HCT116 (cell line): ENCODE results near the gene TPD52L2. TPM values are rescaled to one million over a fixed set of nuclear protein-coding genes. Genes with fewer than 3 reads are reported as not detected.

Experiments used
- ATAC-seq: fragments of 200-7000 bp; cut with Tn5 transposase; 2 replicates; pipeline ENCODE4 v1.9.1; 2020; ENCODE audit warnings: mild to moderate bottlenecking, moderate library complexity
- BruUV-seq: library from RNA; stranded (reverse); fragments of 400-500 nt; replicated peaks from 2 replicates; lab custom pipeline; 2021; lab: Mats Ljungman, UMichigan
- CTCF ChIA-PET: fragments of 300-600 bp; sonication (Branson Sonifier 250); formaldehyde crosslinking; loops from one replicate; lab custom pipeline; 2021; ENCODE audit warnings: antibody characterized with exemption; lab: Charles Lee
- POLR2A ChIA-PET: fragments of 300-600, 350-600 bp; sonication (Branson Sonifier 250); formaldehyde crosslinking; loops from one replicate; lab custom pipeline; 2021; ENCODE audit warnings: antibody characterized with exemption; lab: Charles Lee
- RAD21 ChIA-PET, 2 experiments: fragments of 300-600 bp; sonication (Branson Sonifier 250); formaldehyde crosslinking; loops; one replicate each; lab custom pipeline; 2023; ENCODE audit warnings: low total read pairs in 2 of 2; ENCODE audit not compliant: uncharacterized antibody in 2 of 2, unreplicated experiment in 2 of 2, low non-redundant PET in 1 of 2; lab: Charles Lee
- DNase-seq: peaks from one replicate; pipeline ENCODE4 v3.0.0-alpha.2; 2010; ENCODE audit warnings: low read depth, low spot score
- H2AFZ ChIP-seq: fragments of 200-600 bp; shearing (Covaris generic), sonication (generic); 2 replicates; pipeline ENCODE4 v1.6.1; 2017; ENCODE audit warnings: low read depth, mixed run types, mixed read lengths, antibody characterized with exemption, low read length; ENCODE audit not compliant: poor library complexity, severe bottlenecking
- H3K27ac ChIP-seq: 2 replicates; pipeline ENCODE4 v1.5.1; 2012; ENCODE audit warnings: low read depth, low read length
- H3K27me3 ChIP-seq: fragments of 200-600 bp; sonication (generic); 2 replicates; pipeline ENCODE4 v1.6.1; 2016; ENCODE audit warnings: mixed run types, low read length, mixed read lengths; ENCODE audit not compliant: insufficient read depth
- H3K36me3 ChIP-seq, 2 experiments: fragments of 200-500 bp in 1 of 2; fragments of 200-600 bp in 1 of 2; sonication (Bioruptor generic) in 1 of 2; sonication (generic) in 1 of 2; 2 replicates each; pipeline versions ENCODE4 v1.5.1 to v1.6.1; 2014 to 2016; ENCODE audit warnings: low read length in 2 of 2, inconsistent platforms in 1 of 2, mixed read lengths in 1 of 2, mixed run types in 1 of 2; ENCODE audit not compliant: insufficient read depth in 2 of 2, control insufficient read depth in 1 of 2
- H3K4me1 ChIP-seq, 2 experiments: fragments of 200-600 bp in 1 of 2; sonication (generic) in 1 of 2; 2 replicates each; pipeline versions ENCODE4 v1.5.1 to v1.6.1; 2012 to 2017; ENCODE audit warnings: low read length in 2 of 2, inconsistent platforms in 1 of 2, mild to moderate bottlenecking in 1 of 2, mixed read lengths in 1 of 2, mixed run types in 1 of 2, moderate library complexity in 1 of 2; ENCODE audit not compliant: insufficient read depth in 2 of 2, control insufficient read depth in 1 of 2
- H3K4me2 ChIP-seq: fragments of 200-600 bp; sonication (generic); 2 replicates; pipeline ENCODE4 v1.6.1; 2017; ENCODE audit warnings: mixed run types, low read length, mixed read lengths
- H3K4me3 ChIP-seq, 2 experiments: fragments of 200-600 bp in 1 of 2; sonication (generic) in 1 of 2; replicated peaks in 1 of 2; 2 replicates each; pipeline ENCODE4 v1.5.1; 2011 to 2016; ENCODE audit warnings: low read length in 2 of 2, control low read depth in 1 of 2, low read depth in 1 of 2, mild to moderate bottlenecking in 1 of 2, mixed read lengths in 1 of 2, mixed run types in 1 of 2
- H3K79me2 ChIP-seq: fragments of 200-600 bp; sonication (generic); 2 replicates; pipeline ENCODE4 v1.6.1; 2017; ENCODE audit warnings: mild to moderate bottlenecking, mixed run types, low read length, moderate library complexity, mixed read lengths; ENCODE audit not compliant: insufficient read depth
- H3K9ac ChIP-seq: fragments of 200-600 bp; sonication (generic); 2 replicates; pipeline ENCODE4 v1.6.1; 2016; ENCODE audit warnings: low read length, mixed read lengths
- H3K9me2 ChIP-seq: fragments of 200-600 bp; sonication (generic), shearing (Covaris generic); 2 replicates; pipeline ENCODE4 v1.6.1; 2017; ENCODE audit warnings: mixed run types, mild to moderate bottlenecking, moderate library complexity; ENCODE audit not compliant: insufficient read depth
- H3K9me3 ChIP-seq, 2 experiments: fragments of 200-500 bp in 1 of 2; fragments of 200-600 bp in 1 of 2; sonication (Bioruptor generic) in 1 of 2; sonication (generic) in 1 of 2; 2 replicates each; pipeline ENCODE4 v1.6.1; 2014 to 2017; ENCODE audit warnings: low read length in 2 of 2, mixed read lengths in 2 of 2, inconsistent platforms in 1 of 2, low read depth in 1 of 2, mild to moderate bottlenecking in 1 of 2, mixed run types in 1 of 2, moderate library complexity in 1 of 2; ENCODE audit not compliant: control insufficient read depth in 1 of 2, insufficient read depth in 1 of 2
- H4K20me1 ChIP-seq: fragments of 200-600 bp; sonication (generic), shearing (Covaris generic); 2 replicates; pipeline ENCODE4 v1.6.1; 2017; ENCODE audit warnings: mixed run types, mild to moderate bottlenecking, moderate library complexity; ENCODE audit not compliant: insufficient read depth
- CBX3 ChIP-seq: IDR thresholded peaks from 2 replicates; pipeline ENCODE4 v1.6.1; 2012; ENCODE audit warnings: low read depth
- CEBPB ChIP-seq: IDR thresholded peaks from 2 replicates; pipeline ENCODE4 v1.6.1; 2012; ENCODE audit warnings: low read depth
- EGR1 ChIP-seq: IDR thresholded peaks from 2 replicates; pipeline ENCODE4 v1.6.1; 2012; ENCODE audit warnings: low read depth
- ELF1 ChIP-seq: IDR thresholded peaks from 2 replicates; pipeline ENCODE4 v1.6.1; 2012; ENCODE audit warnings: low read depth, borderline replicate concordance
- EZH2 ChIP-seq: fragments of 200-600 bp; sonication (generic); IDR thresholded peaks from 2 replicates; pipeline ENCODE4 v1.6.1; 2017; ENCODE audit warnings: antibody characterized with exemption, mixed run types
- EZH2phosphoT487 ChIP-seq: fragments of 200-600 bp; IDR thresholded peaks from 2 replicates; pipeline ENCODE4 v1.6.1; 2018; ENCODE audit warnings: antibody characterized with exemption, borderline replicate concordance
- FOSL1 ChIP-seq: IDR thresholded peaks from 2 replicates; pipeline ENCODE4 v1.6.1; 2012; ENCODE audit warnings: low read depth
- JUND ChIP-seq: IDR thresholded peaks from 2 replicates; pipeline ENCODE4 v1.6.1; 2012
- POLR2A ChIP-seq: IDR thresholded peaks from 2 replicates; pipeline ENCODE4 v1.7.0; 2011; ENCODE audit warnings: borderline replicate concordance; ENCODE audit not compliant: insufficient read depth, insufficient read length; ENCODE audit errors: extremely low read depth
- POLR2AphosphoS5 ChIP-seq: IDR thresholded peaks from 2 replicates; pipeline ENCODE4 v1.6.1; 2011; ENCODE audit warnings: mild to moderate bottlenecking, low read depth, low read length, moderate library complexity
- RAD21 ChIP-seq: IDR thresholded peaks from 2 replicates; pipeline ENCODE4 v1.6.1; 2012; ENCODE audit warnings: low read depth, mild to moderate bottlenecking
- SIN3A ChIP-seq: IDR thresholded peaks from 2 replicates; pipeline ENCODE4 v1.6.1; 2012; ENCODE audit warnings: low read depth
- SP1 ChIP-seq: IDR thresholded peaks from 2 replicates; pipeline ENCODE4 v1.6.1; 2012; ENCODE audit warnings: low read depth
- YY1 ChIP-seq: IDR thresholded peaks from 2 replicates; pipeline ENCODE4 v1.6.1; 2011; ENCODE audit warnings: low read length, low read depth, moderate library complexity, mild to moderate bottlenecking; ENCODE audit not compliant: insufficient replicate concordance; ENCODE audit errors: extremely low read depth
- ZFX ChIP-seq: fragments of 450-650 bp; IDR thresholded peaks from 2 replicates; pipeline ENCODE4 v1.6.1; 2017
- ZNF274 ChIP-seq: fragments of 200-500 bp; sonication (Bioruptor generic); IDR thresholded peaks from 2 replicates; pipeline ENCODE4 v1.6.1; 2014; ENCODE audit warnings: mild to moderate bottlenecking, low read depth, low read length, inconsistent platforms
- intact Hi-C: fragments of 100-400 bp; cut with micrococcal nuclease; formaldehyde crosslinking; loops from 2 replicates; pipeline ENCODE4 v1.10.0; 2022
- total RNA-seq: library from RNA; stranded (reverse); gene quantifications from one replicate; pipeline ENCODE4 v1.2.1, GENCODE V29; 2021; ENCODE audit not compliant: unreplicated experiment
- TF ChIP-seq, protein P1 (sequence below): IDR thresholded peaks from 2 replicates; pipeline ENCODE4 v1.6.1; 2012
- TF ChIP-seq, protein P2 (sequence below): IDR thresholded peaks from 2 replicates; pipeline ENCODE4 v1.6.1; 2012; ENCODE audit warnings: low read depth
- TF ChIP-seq, protein P3 (sequence below): IDR thresholded peaks from 2 replicates; pipeline ENCODE4 v1.6.1; 2012
- TF ChIP-seq, protein P4 (sequence below), 3 experiments: fragments of 200-600 bp in 1 of 3; sonication (generic) in 1 of 3; IDR thresholded peaks in 2 of 3; conservative IDR thresholded peaks in 1 of 3; 2 replicates each; pipeline ENCODE4 v1.5.1; 2012 to 2017; ENCODE audit warnings: low read depth in 2 of 3, low read length in 2 of 3, antibody characterized with exemption in 1 of 3, borderline replicate concordance in 1 of 3, control low read depth in 1 of 3, mild to moderate bottlenecking in 1 of 3, mixed read lengths in 1 of 3, mixed run types in 1 of 3, moderate library complexity in 1 of 3; ENCODE audit not compliant: insufficient read depth in 1 of 3

The TPD52L2 gene
- total RNA-seq, 1 experiment from 2014 or later: 149 TPM

DNA sequence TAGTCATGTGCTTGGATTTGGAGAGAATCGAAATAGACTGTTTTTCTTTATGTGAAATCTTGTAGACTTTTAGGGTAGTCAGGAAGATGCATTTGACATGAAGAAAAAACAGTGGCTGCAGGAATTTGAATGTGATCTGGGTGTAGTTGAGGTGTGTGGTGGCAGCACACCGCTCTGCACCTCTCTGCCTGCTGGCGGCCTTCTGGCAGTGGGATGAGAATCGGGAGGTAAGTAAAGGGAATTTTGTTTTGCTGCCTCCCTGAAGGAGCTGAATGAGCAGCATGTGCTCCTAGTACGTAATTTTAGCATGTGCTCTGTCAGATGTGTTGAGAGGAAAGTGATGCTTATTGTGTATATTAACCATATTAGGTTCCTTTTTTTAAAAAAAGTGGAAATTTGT is 3.2 kb downstream of the TPD52L2 start:
- peaks cover 88% of the 10 kb centered on the region for H3K79me2 ChIP-seq

More for the DNA sequence above, 3.2 kb downstream of the TPD52L2 start:
- DNase-seq: no peak
- Histone ChIP-seq H4K20me1 (no peaks in the 10 kb centered on the region), H3K4me1 (peaks cover 11 to 16% of the 10 kb centered on the region in 2 experiments), H3K36me3 (peaks cover 23 to 34% of the 10 kb centered on the region in 2 experiments), H2AFZ (no peak overlapping the region), H3K4me2 (no peak overlapping the region), H3K27me3 (no peaks in the 10 kb centered on the region), H3K9ac (no peak overlapping the region), H3K4me3 (no peak overlapping the region), H3K9me3 (no peaks in the 10 kb centered on the region), H3K9me2 (no peaks in the 10 kb centered on the region), H3K27ac (no peak overlapping the region)
- CTCF ChIA-PET: no interaction called here
- ATAC-seq: no peak
- intact Hi-C loops: loop anchor here (10.0 kb wide), 2 partner anchors 107 to 133 kb away; partner anchors contain the start of genes LIME1, SAMD10 and SLC2A4RG
- TF ChIP-seq RAD21 (no peak), SIN3A (no peak), ELF1 (no peak), POLR2AphosphoS5 (no peak), CEBPB (no peak), POLR2A (no peak), CBX3 (no peak), EGR1 (no peak), FOSL1 (no peak), EZH2 (no peak), EZH2phosphoT487 (no peak), ZFX (no peak), JUND (no peak), ZNF274 (no peak), YY1 (no peak), SP1 (no peak)
- TF ChIP-seq, protein P1, sequence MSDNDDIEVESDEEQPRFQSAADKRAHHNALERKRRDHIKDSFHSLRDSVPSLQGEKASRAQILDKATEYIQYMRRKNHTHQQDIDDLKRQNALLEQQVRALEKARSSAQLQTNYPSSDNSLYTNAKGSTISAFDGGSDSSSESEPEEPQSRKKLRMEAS: no peak
- TF ChIP-seq, protein P2, sequence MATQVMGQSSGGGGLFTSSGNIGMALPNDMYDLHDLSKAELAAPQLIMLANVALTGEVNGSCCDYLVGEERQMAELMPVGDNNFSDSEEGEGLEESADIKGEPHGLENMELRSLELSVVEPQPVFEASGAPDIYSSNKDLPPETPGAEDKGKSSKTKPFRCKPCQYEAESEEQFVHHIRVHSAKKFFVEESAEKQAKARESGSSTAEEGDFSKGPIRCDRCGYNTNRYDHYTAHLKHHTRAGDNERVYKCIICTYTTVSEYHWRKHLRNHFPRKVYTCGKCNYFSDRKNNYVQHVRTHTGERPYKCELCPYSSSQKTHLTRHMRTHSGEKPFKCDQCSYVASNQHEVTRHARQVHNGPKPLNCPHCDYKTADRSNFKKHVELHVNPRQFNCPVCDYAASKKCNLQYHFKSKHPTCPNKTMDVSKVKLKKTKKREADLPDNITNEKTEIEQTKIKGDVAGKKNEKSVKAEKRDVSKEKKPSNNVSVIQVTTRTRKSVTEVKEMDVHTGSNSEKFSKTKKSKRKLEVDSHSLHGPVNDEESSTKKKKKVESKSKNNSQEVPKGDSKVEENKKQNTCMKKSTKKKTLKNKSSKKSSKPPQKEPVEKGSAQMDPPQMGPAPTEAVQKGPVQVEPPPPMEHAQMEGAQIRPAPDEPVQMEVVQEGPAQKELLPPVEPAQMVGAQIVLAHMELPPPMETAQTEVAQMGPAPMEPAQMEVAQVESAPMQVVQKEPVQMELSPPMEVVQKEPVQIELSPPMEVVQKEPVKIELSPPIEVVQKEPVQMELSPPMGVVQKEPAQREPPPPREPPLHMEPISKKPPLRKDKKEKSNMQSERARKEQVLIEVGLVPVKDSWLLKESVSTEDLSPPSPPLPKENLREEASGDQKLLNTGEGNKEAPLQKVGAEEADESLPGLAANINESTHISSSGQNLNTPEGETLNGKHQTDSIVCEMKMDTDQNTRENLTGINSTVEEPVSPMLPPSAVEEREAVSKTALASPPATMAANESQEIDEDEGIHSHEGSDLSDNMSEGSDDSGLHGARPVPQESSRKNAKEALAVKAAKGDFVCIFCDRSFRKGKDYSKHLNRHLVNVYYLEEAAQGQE: no peak
- TF ChIP-seq, protein P3, sequence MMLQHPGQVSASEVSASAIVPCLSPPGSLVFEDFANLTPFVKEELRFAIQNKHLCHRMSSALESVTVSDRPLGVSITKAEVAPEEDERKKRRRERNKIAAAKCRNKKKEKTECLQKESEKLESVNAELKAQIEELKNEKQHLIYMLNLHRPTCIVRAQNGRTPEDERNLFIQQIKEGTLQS: no peak
- TF ChIP-seq, protein P4, sequence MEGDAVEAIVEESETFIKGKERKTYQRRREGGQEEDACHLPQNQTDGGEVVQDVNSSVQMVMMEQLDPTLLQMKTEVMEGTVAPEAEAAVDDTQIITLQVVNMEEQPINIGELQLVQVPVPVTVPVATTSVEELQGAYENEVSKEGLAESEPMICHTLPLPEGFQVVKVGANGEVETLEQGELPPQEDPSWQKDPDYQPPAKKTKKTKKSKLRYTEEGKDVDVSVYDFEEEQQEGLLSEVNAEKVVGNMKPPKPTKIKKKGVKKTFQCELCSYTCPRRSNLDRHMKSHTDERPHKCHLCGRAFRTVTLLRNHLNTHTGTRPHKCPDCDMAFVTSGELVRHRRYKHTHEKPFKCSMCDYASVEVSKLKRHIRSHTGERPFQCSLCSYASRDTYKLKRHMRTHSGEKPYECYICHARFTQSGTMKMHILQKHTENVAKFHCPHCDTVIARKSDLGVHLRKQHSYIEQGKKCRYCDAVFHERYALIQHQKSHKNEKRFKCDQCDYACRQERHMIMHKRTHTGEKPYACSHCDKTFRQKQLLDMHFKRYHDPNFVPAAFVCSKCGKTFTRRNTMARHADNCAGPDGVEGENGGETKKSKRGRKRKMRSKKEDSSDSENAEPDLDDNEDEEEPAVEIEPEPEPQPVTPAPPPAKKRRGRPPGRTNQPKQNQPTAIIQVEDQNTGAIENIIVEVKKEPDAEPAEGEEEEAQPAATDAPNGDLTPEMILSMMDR (IDR thresholded peaks at IDR 0.05 in 2 of 3, conservative IDR thresholded peaks at IDR 0.05 in 1 of 3; ENCODE audit: borderline replicate concordance in 1 of 3, insufficient read depth in 1 of 3, low read depth in 2 of 3, low read length in 2 of 3): no peak
- POLR2A ChIA-PET: no interaction called here
- RAD21 ChIA-PET: no interaction called here
- BruUV-seq: TSS peak; percentile 20
